B cell (primary cell): Measurements from ENCODE around the gene SPECC1. TPM values are rescaled to one million over a fixed set of nuclear protein-coding genes. Genes with fewer than 3 reads are reported as not detected.

Source experiments
- ATAC-seq: fragments of 200-7000 bp; cut with Tn5 transposase; one replicate; pipeline ENCODE4 v1.10.0; 2021; ENCODE audit warnings: low read depth, mild to moderate bottlenecking, moderate number of reproducible peaks, moderate library complexity
- CTCF ChIA-PET: fragments of 350-600 bp; sonication (Branson Sonifier 250); formaldehyde crosslinking; loops from one replicate; lab custom pipeline; 2021; ENCODE audit warnings: antibody characterized with exemption, inconsistent platforms; lab: Charles Lee
- POLR2A ChIA-PET: fragments of 350-600 bp; sonication (Branson Sonifier 250); formaldehyde crosslinking; loops from one replicate; lab custom pipeline; 2021; ENCODE audit warnings: antibody characterized with exemption; lab: Charles Lee
- DNase-seq: peaks from one replicate; pipeline ENCODE4 v3.0.0; 2013
- H2AFZ ChIP-seq: 2 replicates; pipeline ENCODE4 v1.6.1; 2012; ENCODE audit warnings: mild to moderate bottlenecking, low read depth, low read length; ENCODE audit not compliant: insufficient read depth, poor library complexity, severe bottlenecking
- H3K27ac ChIP-seq, 2 donors: 1 replicate in 1 of 2; 2 replicates in 1 of 2; pipeline ENCODE4 v1.5.1; 2012 to 2013; ENCODE audit warnings: low read length in 2 of 2, mild to moderate bottlenecking in 2 of 2, moderate library complexity in 1 of 2
- H3K27me3 ChIP-seq, 4 experiments: fragments of 200-600 bp in 1 of 4; sonication (generic) in 1 of 4; replicated peaks in 1 of 4; 1 replicate in 2 of 4; 2 replicates in 2 of 4; pipeline versions ENCODE4 v1.6.1 to v1.7.0; 2013 to 2016; ENCODE audit warnings: low read length in 3 of 4, mild to moderate bottlenecking in 2 of 4, mixed read lengths in 1 of 4, moderate library complexity in 1 of 4; ENCODE audit not compliant: insufficient read depth in 4 of 4, control insufficient read depth in 3 of 4; ENCODE audit errors: control extremely low read depth in 1 of 4
- H3K36me3 ChIP-seq, 2 experiments: replicated peaks in 1 of 2; 1 replicate in 1 of 2; 2 replicates in 1 of 2; pipeline versions ENCODE4 v1.6.1 to v1.7.1; 2013; ENCODE audit warnings: low read length in 1 of 2; ENCODE audit not compliant: insufficient read depth in 2 of 2, control insufficient read depth in 1 of 2; ENCODE audit errors: control extremely low read depth in 1 of 2, extremely low read depth in 1 of 2
- H3K4me1 ChIP-seq, 2 donors: fragments of 200-600 bp in 1 of 2; sonication (generic) in 1 of 2; 1 replicate in 1 of 2; 2 replicates in 1 of 2; pipeline versions ENCODE4 v1.5.1 to v1.6.1; 2013 to 2017; ENCODE audit warnings: low read length in 2 of 2; ENCODE audit not compliant: control insufficient read depth in 2 of 2, insufficient read depth in 2 of 2
- H3K4me2 ChIP-seq: replicated peaks from 2 replicates; pipeline ENCODE3; 2012; ENCODE audit warnings: mild to moderate bottlenecking, low read depth, low read length; ENCODE audit not compliant: poor library complexity, severe bottlenecking
- H3K4me3 ChIP-seq, 5 experiments: fragments of 200-600 bp in 1 of 5; sonication (generic) in 1 of 5; 1 replicate in 3 of 5; 2 replicates in 2 of 5; pipeline versions ENCODE4 v1.5.1 to v1.7.0; 2011 to 2016; ENCODE audit warnings: low read length in 4 of 5, mild to moderate bottlenecking in 4 of 5, low read depth in 2 of 5, control low read depth in 1 of 5, moderate library complexity in 1 of 5; ENCODE audit not compliant: insufficient read depth in 1 of 5; ENCODE audit errors: control extremely low read depth in 1 of 5, extremely low read depth in 1 of 5
- H3K79me2 ChIP-seq: fragments of 200-600 bp; sonication (generic); one replicate; pipeline ENCODE4 v1.6.0; 2016; ENCODE audit warnings: low read length; ENCODE audit not compliant: control insufficient read depth, insufficient read depth
- H3K9ac ChIP-seq: fragments of 200-600 bp; sonication (generic); 2 replicates; pipeline ENCODE4 v1.6.1; 2017; ENCODE audit warnings: mild to moderate bottlenecking, low read length, moderate library complexity
- H3K9me3 ChIP-seq, 3 donors: one replicate each; pipeline versions ENCODE4 v1.6.1 to v1.7.1; 2013; ENCODE audit warnings: low read length in 2 of 3; ENCODE audit not compliant: control insufficient read depth in 2 of 3, insufficient read depth in 1 of 3; ENCODE audit errors: control extremely low read depth in 1 of 3
- H4K20me1 ChIP-seq: 2 replicates; pipeline ENCODE4 v1.6.0; 2012; ENCODE audit warnings: mild to moderate bottlenecking, low read length; ENCODE audit not compliant: insufficient read depth, control insufficient read depth, poor library complexity, severe bottlenecking
- H3K27ac Mint-ChIP-seq: one replicate; pipeline ENCODE4 v1.8.0; 2021; ENCODE audit warnings: mixed read lengths
- H3K27me3 Mint-ChIP-seq: one replicate; pipeline ENCODE4 v1.8.0; 2021; ENCODE audit warnings: mixed read lengths
- H3K4me1 Mint-ChIP-seq: one replicate; pipeline ENCODE4 v1.8.0; 2021; ENCODE audit warnings: mixed read lengths
- H3K4me3 Mint-ChIP-seq: one replicate; pipeline ENCODE4 v1.8.0; 2021; ENCODE audit warnings: mixed read lengths
- H3K9me3 Mint-ChIP-seq: one replicate; pipeline ENCODE4 v1.8.0; 2022; ENCODE audit warnings: mixed read lengths; ENCODE audit not compliant: insufficient read depth
- EZH2 ChIP-seq: IDR thresholded peaks from 2 replicates; pipeline ENCODE4 v1.6.1; 2012; ENCODE audit warnings: borderline replicate concordance, low read depth, mild to moderate bottlenecking, moderate library complexity, low read length; ENCODE audit not compliant: insufficient read depth, poor library complexity, severe bottlenecking
- WGBS: methylation state at CpG from one replicate; pipeline ENCODE4 v1.1.5; 2013; ENCODE audit warnings: missing lambda C conversion rate; ENCODE audit not compliant: insufficient coverage; 5-methylcytosine and 5-hydroxymethylcytosine counted together
- intact Hi-C: fragments of 100-400 bp; cut with micrococcal nuclease; formaldehyde crosslinking; loops from one replicate; pipeline ENCODE4 v1.10.0; 2022
- polyA plus RNA-seq: library from polyadenylated mRNA; depleted of rRNA; stranded (reverse); fragments of >200 nt; gene quantifications from 2 replicates; pipeline ENCODE4 v1.2.3, GENCODE V29; 2012
- total RNA-seq, 2 donors: library from RNA; stranded (reverse); fragments of 120-200 nt in 1 of 2; gene quantifications; 1 replicate in 1 of 2; 2 replicates in 1 of 2; pipeline versions ENCODE4 v1.2.3 to v1.2.4, GENCODE V29; 2013 to 2022
- TF ChIP-seq, protein P1 (sequence below): fragments of 200-600 bp; IDR thresholded peaks from one replicate; pipeline ENCODE4 v1.8.0; 2022; ENCODE audit warnings: antibody characterized with exemption, mild to moderate bottlenecking

The SPECC1 gene
- total and polyA plus RNA-seq, 2 donors (not counting 1 experiment from before 2014, with no cell fraction given) = 4.6 to 7.4 TPM

DNA sequence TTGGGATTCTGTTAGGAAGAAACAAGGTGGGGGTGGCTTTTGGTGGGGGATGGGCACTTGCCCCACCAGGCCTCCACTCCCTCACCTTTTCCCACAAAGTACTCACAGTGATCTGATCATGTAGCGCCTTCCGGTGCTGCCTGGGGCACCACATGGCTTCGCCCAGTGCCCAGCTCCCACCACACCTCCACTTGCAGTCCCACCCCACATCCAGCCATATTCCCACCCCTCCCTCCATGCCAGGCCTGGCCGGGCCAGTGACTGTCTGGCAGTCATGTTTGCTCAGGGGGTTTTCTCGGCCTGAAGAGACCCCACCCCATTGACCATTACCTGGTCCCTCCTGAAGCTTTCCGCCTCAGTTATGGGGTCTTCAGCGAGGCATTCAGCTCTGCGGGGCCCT lies 201.5 kb downstream of the SPECC1 start:
- Histone ChIP-seq H3K4me2 (no peak overlapping the region), H3K4me3 (no peak overlapping the region), H3K27me3 (no peaks in the 10 kb centered on the region), H2AFZ (no peak overlapping the region), H3K79me2 (no peaks in the 10 kb centered on the region), H3K9ac (no peak overlapping the region), H4K20me1 (no peaks in the 10 kb centered on the region), H3K9me3 (peaks cover 0 to 5% (median 0%) of the 10 kb centered on the region in 3 donors), H3K36me3 (no peaks in the 10 kb centered on the region), H3K27ac (no peak overlapping the region), H3K4me1 (no peaks in the 10 kb centered on the region)
- Mint-ChIP-seq H3K4me3 (no peak overlapping the region), H3K27ac (no peak overlapping the region), H3K4me1 (no peaks in the 10 kb centered on the region), H3K27me3 (no peaks in the 10 kb centered on the region), H3K9me3 (peaks cover 3% of the 10 kb centered on the region)
- CTCF ChIA-PET = no interaction called here
- WGBS = 96% methylated on average over 5 of the region's 8 CpGs
- TF ChIP-seq EZH2 = no peak
- TF ChIP-seq, protein P1, sequence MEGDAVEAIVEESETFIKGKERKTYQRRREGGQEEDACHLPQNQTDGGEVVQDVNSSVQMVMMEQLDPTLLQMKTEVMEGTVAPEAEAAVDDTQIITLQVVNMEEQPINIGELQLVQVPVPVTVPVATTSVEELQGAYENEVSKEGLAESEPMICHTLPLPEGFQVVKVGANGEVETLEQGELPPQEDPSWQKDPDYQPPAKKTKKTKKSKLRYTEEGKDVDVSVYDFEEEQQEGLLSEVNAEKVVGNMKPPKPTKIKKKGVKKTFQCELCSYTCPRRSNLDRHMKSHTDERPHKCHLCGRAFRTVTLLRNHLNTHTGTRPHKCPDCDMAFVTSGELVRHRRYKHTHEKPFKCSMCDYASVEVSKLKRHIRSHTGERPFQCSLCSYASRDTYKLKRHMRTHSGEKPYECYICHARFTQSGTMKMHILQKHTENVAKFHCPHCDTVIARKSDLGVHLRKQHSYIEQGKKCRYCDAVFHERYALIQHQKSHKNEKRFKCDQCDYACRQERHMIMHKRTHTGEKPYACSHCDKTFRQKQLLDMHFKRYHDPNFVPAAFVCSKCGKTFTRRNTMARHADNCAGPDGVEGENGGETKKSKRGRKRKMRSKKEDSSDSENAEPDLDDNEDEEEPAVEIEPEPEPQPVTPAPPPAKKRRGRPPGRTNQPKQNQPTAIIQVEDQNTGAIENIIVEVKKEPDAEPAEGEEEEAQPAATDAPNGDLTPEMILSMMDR = no peak
- ATAC-seq (no peak), DNase-seq (no peak)
- intact Hi-C loops = no loop called here
- POLR2A ChIA-PET = no interaction called here

DNA sequence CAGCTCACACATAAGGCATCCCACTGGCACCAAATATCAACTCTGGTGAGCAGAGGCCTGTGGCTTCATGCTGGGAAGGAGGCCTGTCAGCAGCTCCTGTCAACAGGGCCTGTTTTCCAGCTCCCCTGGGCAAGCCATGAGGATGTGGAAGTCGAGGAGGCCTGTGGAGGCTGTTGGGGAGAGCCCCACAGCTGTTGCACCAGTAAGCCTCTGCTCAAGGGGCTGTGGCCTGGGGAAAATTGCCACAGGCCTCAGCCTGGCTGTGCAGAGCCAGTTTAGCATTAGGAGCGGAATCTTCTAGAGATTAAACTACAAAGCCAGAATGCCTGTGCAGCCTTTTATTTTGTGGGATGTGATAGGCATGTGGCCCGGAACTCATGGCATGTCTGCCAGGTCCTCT lies 202.1 kb downstream of the SPECC1 start:
- Mint-ChIP-seq H3K4me3 (no peak overlapping the region), H3K27ac (no peak overlapping the region), H3K4me1 (peaks cover 3% of the 10 kb centered on the region), H3K9me3 (peaks cover 3% of the 10 kb centered on the region), H3K27me3 (no peaks in the 10 kb centered on the region)
- POLR2A ChIA-PET = no interaction called here
- Histone ChIP-seq H3K27ac (no peak overlapping the region), H3K9ac (no peak overlapping the region), H3K27me3 (no peaks in the 10 kb centered on the region), H4K20me1 (no peaks in the 10 kb centered on the region), H3K9me3 (peaks cover 0 to 5% (median 0%) of the 10 kb centered on the region in 3 donors), H3K4me1 (no peaks in the 10 kb centered on the region), H3K79me2 (no peaks in the 10 kb centered on the region), H3K4me2 (no peak overlapping the region), H3K36me3 (no peaks in the 10 kb centered on the region), H2AFZ (no peak overlapping the region), H3K4me3 (no peak overlapping the region)
- DNase-seq (no peak), ATAC-seq (no peak)
- TF ChIP-seq, protein P1 = no peak
- no peak for TF ChIP-seq EZH2
- intact Hi-C loops = no loop called here
- CTCF ChIA-PET = no interaction called here
- 100% methylated on average over 2 of the region's 3 CpGs for WGBS
